ENCODE data around the gene FMN2. TPM values are rescaled to one million over a fixed set of nuclear protein-coding genes. Genes with fewer than 3 reads are reported as not detected.

FMN2 gene
- total RNA-seq, 1 experiment from 2014 or later, result not detected

DNA sequence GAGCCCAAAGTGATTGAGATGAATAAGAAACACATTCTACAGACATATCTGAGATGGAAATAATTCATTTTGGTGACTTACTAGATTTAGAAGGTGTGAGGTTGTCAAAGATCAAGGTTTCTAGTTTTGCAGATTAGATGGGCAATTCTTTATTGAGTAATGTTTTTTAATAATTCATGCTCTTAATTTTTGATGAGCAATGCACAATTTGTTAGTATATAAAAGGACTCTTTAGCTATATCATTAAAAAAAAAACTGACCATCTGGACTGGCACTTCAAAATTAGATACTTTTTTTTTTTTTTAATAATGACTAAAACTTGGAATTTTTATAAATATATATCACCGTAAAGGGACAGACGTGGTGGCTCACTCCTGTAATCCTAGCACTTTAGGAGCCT lies 63.9 kb downstream of the FMN2 start:
- H3K4me1 ChIP-seq (ENCODE audit: low read length), result no peaks in the 10 kb centered on the region
- no peak overlapping the region for H3K9ac ChIP-seq (ENCODE audit: low read length)
- no peak overlapping the region for H3K4me3 ChIP-seq (ENCODE audit: low read length)
- no peaks in the 10 kb centered on the region for H3K27me3 ChIP-seq (ENCODE audit: low read length)
- H4K20me1 ChIP-seq (ENCODE audit: insufficient read depth, low read depth, low read length), result no peaks in the 10 kb centered on the region
- H3K27ac ChIP-seq (ENCODE audit: low read length), result no peak overlapping the region
- no peaks in the 10 kb centered on the region for H3K9me2 ChIP-seq (replicated peaks; ENCODE audit: insufficient read depth, low read length)
- no peak overlapping the region for H2AFZ ChIP-seq (ENCODE audit: low read length)
- no peaks in the 10 kb centered on the region for H3K9me3 ChIP-seq (ENCODE audit: low read length)
- H3K36me3 ChIP-seq (ENCODE audit: insufficient read depth, low read length), result no peaks in the 10 kb centered on the region
- no peak for DNase-seq
- H3K4me2 ChIP-seq (ENCODE audit: low read depth, low read length, poor library complexity, severe bottlenecking), result no peak overlapping the region
- H3K79me2 ChIP-seq (ENCODE audit: low read length), result no peaks in the 10 kb centered on the region

DNA sequence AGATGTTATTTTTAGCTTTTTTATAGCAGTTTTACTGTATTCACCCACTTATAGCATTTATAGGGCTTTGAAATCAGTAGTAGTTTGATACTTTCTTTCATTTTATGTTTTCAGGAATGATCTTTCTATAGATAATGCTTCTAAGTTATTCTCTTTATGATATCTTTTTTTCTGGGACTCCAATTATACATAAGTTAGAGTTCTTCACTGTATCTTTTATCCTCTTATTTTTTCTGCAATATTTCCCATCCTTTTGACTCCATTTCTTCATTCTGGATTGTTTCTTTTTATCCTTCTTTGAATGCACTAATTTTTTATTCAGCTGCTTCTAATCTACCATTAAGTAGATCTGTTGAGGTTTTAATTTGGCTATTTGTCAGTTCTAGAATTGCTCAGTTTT lies 73.1 kb downstream of the FMN2 start:
- Histone ChIP-seq H3K79me2 (ENCODE audit: low read length) (no peaks in the 10 kb centered on the region), H2AFZ (ENCODE audit: low read length) (no peak overlapping the region)

DNA sequence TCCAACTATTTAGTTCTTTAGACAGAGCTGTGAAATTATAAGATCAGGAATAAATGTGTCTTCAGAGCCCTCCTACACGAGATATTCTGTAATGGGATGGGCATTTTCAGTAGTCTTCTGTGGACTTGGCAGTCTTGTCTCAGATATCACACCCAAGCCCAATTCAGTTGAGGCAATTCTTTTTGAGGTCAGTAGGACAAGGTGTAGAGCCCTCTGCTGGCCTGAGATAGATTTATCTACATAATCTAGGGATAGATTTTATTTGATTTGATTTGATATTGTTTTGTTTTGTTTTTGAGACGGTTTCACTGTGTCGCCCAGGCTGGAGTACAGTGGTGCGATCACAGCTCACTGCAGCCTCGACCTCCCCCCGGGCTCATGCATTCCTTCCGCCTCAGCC lies 77.5 kb downstream of the FMN2 start:
- H2AFZ ChIP-seq (ENCODE audit: low read length), result no peak overlapping the region
- H3K27me3 ChIP-seq (ENCODE audit: low read length), result no peaks in the 10 kb centered on the region
- H3K4me2 ChIP-seq (ENCODE audit: low read depth, low read length, poor library complexity, severe bottlenecking), result no peak overlapping the region
- DNase-seq, result peak; percentile 57
- H3K9me2 ChIP-seq (replicated peaks; ENCODE audit: insufficient read depth, low read length), result no peaks in the 10 kb centered on the region
- H3K4me1 ChIP-seq (ENCODE audit: low read length), result no peaks in the 10 kb centered on the region
- no peak overlapping the region for H3K27ac ChIP-seq (ENCODE audit: low read length)
- H3K79me2 ChIP-seq (ENCODE audit: low read length), result no peaks in the 10 kb centered on the region
- H3K36me3 ChIP-seq (ENCODE audit: insufficient read depth, low read length), result no peaks in the 10 kb centered on the region
- no peaks in the 10 kb centered on the region for H4K20me1 ChIP-seq (ENCODE audit: insufficient read depth, low read depth, low read length)
- H3K9ac ChIP-seq (ENCODE audit: low read length), result no peak overlapping the region
- H3K9me3 ChIP-seq (ENCODE audit: low read length), result no peaks in the 10 kb centered on the region
- H3K4me3 ChIP-seq (ENCODE audit: low read length), result no peak overlapping the region

More for the DNA sequence above, 73.1 kb downstream of the FMN2 start:
- Histone ChIP-seq H3K4me1 (ENCODE audit: low read length) (no peaks in the 10 kb centered on the region), H3K4me2 (ENCODE audit: low read depth, low read length, poor library complexity, severe bottlenecking) (no peak overlapping the region), H3K4me3 (ENCODE audit: low read length) (no peak overlapping the region), H3K27me3 (ENCODE audit: low read length) (no peaks in the 10 kb centered on the region), H3K9ac (ENCODE audit: low read length) (no peak overlapping the region), H3K9me2 (replicated peaks; ENCODE audit: insufficient read depth, low read length) (no peaks in the 10 kb centered on the region), H4K20me1 (ENCODE audit: insufficient read depth, low read depth, low read length) (no peaks in the 10 kb centered on the region), H3K36me3 (ENCODE audit: insufficient read depth, low read length) (no peaks in the 10 kb centered on the region), H3K27ac (ENCODE audit: low read length) (no peak overlapping the region), H3K9me3 (ENCODE audit: low read length) (no peaks in the 10 kb centered on the region)
- no peak for DNase-seq

DNA sequence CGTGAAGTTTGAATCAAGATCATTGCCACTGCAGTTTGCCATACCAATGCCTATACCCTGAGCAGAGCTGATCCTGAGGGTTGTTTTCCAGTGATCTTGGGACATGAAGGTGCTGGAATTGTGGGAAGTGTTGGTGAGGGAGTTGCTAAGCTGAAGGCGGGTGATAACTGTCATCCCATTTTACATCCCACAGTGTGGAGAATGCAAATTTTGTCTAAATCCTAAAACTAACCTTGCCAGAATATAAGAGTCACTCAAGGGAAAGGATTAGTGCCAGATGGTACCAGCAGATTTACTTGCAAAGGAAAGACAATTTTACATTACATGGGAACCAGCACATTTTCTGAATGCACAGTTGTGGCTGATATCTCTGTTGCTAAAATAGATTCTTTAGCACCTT lies 78.6 kb downstream of the FMN2 start:
- Histone ChIP-seq H2AFZ (ENCODE audit: low read length) (no peak overlapping the region), H3K79me2 (ENCODE audit: low read length) (no peaks in the 10 kb centered on the region), H3K36me3 (ENCODE audit: insufficient read depth, low read length) (no peaks in the 10 kb centered on the region), H3K4me2 (ENCODE audit: low read depth, low read length, poor library complexity, severe bottlenecking) (no peak overlapping the region), H3K9me3 (ENCODE audit: low read length) (no peaks in the 10 kb centered on the region), H3K27me3 (ENCODE audit: low read length) (no peaks in the 10 kb centered on the region), H3K27ac (ENCODE audit: low read length) (no peak overlapping the region), H3K9ac (ENCODE audit: low read length) (no peak overlapping the region), H3K4me3 (ENCODE audit: low read length) (no peak overlapping the region), H3K9me2 (replicated peaks; ENCODE audit: insufficient read depth, low read length) (no peaks in the 10 kb centered on the region), H3K4me1 (ENCODE audit: low read length) (no peaks in the 10 kb centered on the region), H4K20me1 (ENCODE audit: insufficient read depth, low read depth, low read length) (no peaks in the 10 kb centered on the region)
- DNase-seq, result no peak

DNA sequence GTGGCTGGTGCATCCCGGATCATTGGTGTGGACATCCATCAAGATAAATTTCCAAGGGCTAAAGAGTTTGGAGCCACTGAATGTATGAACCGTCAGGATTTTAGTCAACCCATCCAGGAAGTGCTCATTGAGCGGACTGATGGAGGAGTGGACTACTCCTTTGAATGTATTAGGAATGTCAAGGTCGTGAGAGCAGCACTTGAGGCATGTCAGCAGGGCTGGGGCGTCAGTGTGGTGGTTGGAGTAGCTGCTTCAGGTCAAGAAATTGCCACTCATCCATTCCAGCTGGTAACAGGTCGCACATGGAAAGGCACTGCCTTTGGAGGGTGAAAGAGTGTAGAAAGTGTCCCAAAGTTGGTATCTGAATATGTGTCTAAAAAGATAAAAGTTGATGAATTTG lies 79.1 kb downstream of the FMN2 start:
- Histone ChIP-seq H3K27me3 (ENCODE audit: low read length) (no peaks in the 10 kb centered on the region), H3K79me2 (ENCODE audit: low read length) (no peaks in the 10 kb centered on the region), H3K4me1 (ENCODE audit: low read length) (no peaks in the 10 kb centered on the region), H2AFZ (ENCODE audit: low read length) (no peak overlapping the region), H3K27ac (ENCODE audit: low read length) (no peak overlapping the region), H3K9ac (ENCODE audit: low read length) (no peak overlapping the region), H3K4me2 (ENCODE audit: low read depth, low read length, poor library complexity, severe bottlenecking) (no peak overlapping the region), H4K20me1 (ENCODE audit: insufficient read depth, low read depth, low read length) (no peaks in the 10 kb centered on the region), H3K36me3 (ENCODE audit: insufficient read depth, low read length) (no peaks in the 10 kb centered on the region), H3K4me3 (ENCODE audit: low read length) (no peak overlapping the region), H3K9me3 (ENCODE audit: low read length) (no peaks in the 10 kb centered on the region), H3K9me2 (replicated peaks; ENCODE audit: insufficient read depth, low read length) (no peaks in the 10 kb centered on the region)
- no peak for DNase-seq

DNA sequence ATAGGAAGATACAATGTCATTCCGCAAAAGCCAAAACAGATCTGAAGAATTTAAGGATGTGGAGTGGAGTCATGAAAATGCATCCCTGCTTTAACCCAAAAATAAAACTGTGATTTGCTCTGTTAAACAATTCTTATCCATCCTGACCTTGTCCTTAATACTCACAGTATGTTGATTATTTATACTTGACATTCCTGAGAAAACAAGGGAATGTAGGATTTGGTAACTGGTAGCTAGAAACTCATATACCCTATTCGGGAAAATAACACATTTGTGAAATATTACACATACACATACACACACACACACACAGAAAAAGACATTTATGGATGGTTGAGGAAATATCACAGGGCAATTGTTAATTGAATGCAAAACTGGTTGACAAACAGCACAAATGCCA lies 80.2 kb downstream of the FMN2 start:
- H4K20me1 ChIP-seq (ENCODE audit: insufficient read depth, low read depth, low read length), result no peaks in the 10 kb centered on the region
- no peak for DNase-seq
- no peak overlapping the region for H3K4me2 ChIP-seq (ENCODE audit: low read depth, low read length, poor library complexity, severe bottlenecking)
- no peak overlapping the region for H3K4me3 ChIP-seq (ENCODE audit: low read length)
- no peaks in the 10 kb centered on the region for H3K36me3 ChIP-seq (ENCODE audit: insufficient read depth, low read length)
- no peaks in the 10 kb centered on the region for H3K9me3 ChIP-seq (ENCODE audit: low read length)
- no peak overlapping the region for H3K27ac ChIP-seq (ENCODE audit: low read length)
- no peaks in the 10 kb centered on the region for H3K4me1 ChIP-seq (ENCODE audit: low read length)
- H3K9me2 ChIP-seq (replicated peaks; ENCODE audit: insufficient read depth, low read length), result no peaks in the 10 kb centered on the region
- no peak overlapping the region for H2AFZ ChIP-seq (ENCODE audit: low read length)
- H3K9ac ChIP-seq (ENCODE audit: low read length), result no peak overlapping the region
- no peaks in the 10 kb centered on the region for H3K79me2 ChIP-seq (ENCODE audit: low read length)
- no peaks in the 10 kb centered on the region for H3K27me3 ChIP-seq (ENCODE audit: low read length)

DNA sequence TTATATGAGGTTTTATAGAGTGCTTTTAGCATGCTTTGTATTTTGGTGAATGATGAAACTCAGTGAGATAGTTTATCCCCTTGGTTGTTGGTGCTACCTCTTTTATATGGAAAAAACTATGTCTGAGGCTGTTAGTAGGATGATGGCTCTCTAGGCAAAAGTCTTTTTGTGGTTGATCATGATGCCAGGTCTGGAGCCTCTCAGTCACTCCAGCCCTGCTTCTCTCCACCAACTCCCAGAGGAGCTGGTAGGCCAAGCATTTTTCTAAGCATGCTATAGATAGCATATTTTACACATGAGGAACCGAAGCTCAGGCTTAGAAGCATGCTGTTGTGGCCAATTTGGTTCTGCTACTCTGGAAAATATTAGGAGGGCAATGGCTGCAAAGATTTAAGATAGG lies 82.2 kb downstream of the FMN2 start:
- Histone ChIP-seq H3K36me3 (ENCODE audit: insufficient read depth, low read length) (no peaks in the 10 kb centered on the region), H3K79me2 (ENCODE audit: low read length) (no peaks in the 10 kb centered on the region), H3K27ac (ENCODE audit: low read length) (no peak overlapping the region)

DNA sequence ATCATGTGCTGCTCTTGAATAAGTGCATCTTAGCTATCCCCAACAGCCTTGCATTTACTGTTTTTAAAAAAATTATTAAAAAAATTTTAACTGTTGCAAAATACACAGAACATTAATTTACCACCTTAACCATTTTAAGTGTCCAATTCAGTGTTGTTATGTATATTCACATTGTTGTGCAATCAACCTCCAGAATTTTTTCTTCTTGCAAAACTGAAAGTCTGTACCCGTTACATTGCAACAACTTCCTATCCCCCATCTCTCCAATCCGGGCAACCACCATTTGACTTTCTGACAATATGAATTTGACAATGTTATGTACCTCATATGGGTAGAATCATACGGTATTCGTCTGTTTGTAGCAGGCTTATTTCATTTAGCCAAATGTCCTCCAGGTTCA lies 83.1 kb downstream of the FMN2 start:
- no peak overlapping the region for H2AFZ ChIP-seq (ENCODE audit: low read length)

More for the DNA sequence above, 82.2 kb downstream of the FMN2 start:
- no peak overlapping the region for H3K4me3 ChIP-seq (ENCODE audit: low read length)
- H3K9ac ChIP-seq (ENCODE audit: low read length), result no peak overlapping the region
- no peak overlapping the region for H3K4me2 ChIP-seq (ENCODE audit: low read depth, low read length, poor library complexity, severe bottlenecking)
- H4K20me1 ChIP-seq (ENCODE audit: insufficient read depth, low read depth, low read length), result no peaks in the 10 kb centered on the region
- DNase-seq, result no peak
- no peaks in the 10 kb centered on the region for H3K9me3 ChIP-seq (ENCODE audit: low read length)
- no peaks in the 10 kb centered on the region for H3K9me2 ChIP-seq (replicated peaks; ENCODE audit: insufficient read depth, low read length)
- no peaks in the 10 kb centered on the region for H3K27me3 ChIP-seq (ENCODE audit: low read length)
- no peaks in the 10 kb centered on the region for H3K4me1 ChIP-seq (ENCODE audit: low read length)
- no peak overlapping the region for H2AFZ ChIP-seq (ENCODE audit: low read length)

DNA sequence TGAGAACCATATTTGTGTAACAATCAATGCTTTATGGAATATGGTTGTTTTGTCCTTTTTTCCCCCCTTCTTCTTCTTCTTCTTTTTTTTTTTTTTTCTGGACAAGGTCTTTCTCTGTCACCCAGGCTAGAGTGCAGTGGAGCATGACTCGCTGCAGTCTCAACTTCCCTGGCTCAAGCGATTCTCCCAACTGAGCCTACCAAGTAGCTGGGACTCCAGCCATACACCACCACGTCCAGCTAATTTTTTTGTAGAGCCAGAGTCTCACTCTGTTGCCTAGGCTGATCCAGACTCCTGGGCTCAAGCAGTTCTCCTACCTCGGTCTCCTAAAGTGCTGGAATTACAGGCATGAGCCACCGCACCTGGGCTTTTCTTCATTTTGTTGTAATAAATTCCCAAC lies 86.7 kb downstream of the FMN2 start:
- Histone ChIP-seq H3K4me2 (ENCODE audit: low read depth, low read length, poor library complexity, severe bottlenecking) (no peak overlapping the region), H3K27ac (ENCODE audit: low read length) (no peak overlapping the region), H3K79me2 (ENCODE audit: low read length) (no peaks in the 10 kb centered on the region), H3K36me3 (ENCODE audit: insufficient read depth, low read length) (no peaks in the 10 kb centered on the region), H3K9me2 (replicated peaks; ENCODE audit: insufficient read depth, low read length) (no peaks in the 10 kb centered on the region), H3K27me3 (ENCODE audit: low read length) (no peaks in the 10 kb centered on the region), H4K20me1 (ENCODE audit: insufficient read depth, low read depth, low read length) (no peaks in the 10 kb centered on the region), H2AFZ (ENCODE audit: low read length) (no peak overlapping the region), H3K9ac (ENCODE audit: low read length) (no peak overlapping the region), H3K9me3 (ENCODE audit: low read length) (no peaks in the 10 kb centered on the region), H3K4me3 (ENCODE audit: low read length) (no peak overlapping the region), H3K4me1 (ENCODE audit: low read length) (no peaks in the 10 kb centered on the region)
- no peak for DNase-seq

More for the DNA sequence above, 83.1 kb downstream of the FMN2 start:
- Histone ChIP-seq H3K79me2 (ENCODE audit: low read length) (no peaks in the 10 kb centered on the region), H3K9me3 (ENCODE audit: low read length) (no peaks in the 10 kb centered on the region), H4K20me1 (ENCODE audit: insufficient read depth, low read depth, low read length) (no peaks in the 10 kb centered on the region), H3K36me3 (ENCODE audit: insufficient read depth, low read length) (no peaks in the 10 kb centered on the region), H3K9ac (ENCODE audit: low read length) (no peak overlapping the region), H3K4me3 (ENCODE audit: low read length) (no peak overlapping the region), H3K4me1 (ENCODE audit: low read length) (no peaks in the 10 kb centered on the region), H3K27me3 (ENCODE audit: low read length) (no peaks in the 10 kb centered on the region), H3K27ac (ENCODE audit: low read length) (no peak overlapping the region), H3K9me2 (replicated peaks; ENCODE audit: insufficient read depth, low read length) (no peaks in the 10 kb centered on the region), H3K4me2 (ENCODE audit: low read depth, low read length, poor library complexity, severe bottlenecking) (no peak overlapping the region)
- DNase-seq, result no peak

All from Karpas-422 (cell line).